ENCODE measurements around the gene SLC7A6.

The SLC7A6 gene

DNA sequence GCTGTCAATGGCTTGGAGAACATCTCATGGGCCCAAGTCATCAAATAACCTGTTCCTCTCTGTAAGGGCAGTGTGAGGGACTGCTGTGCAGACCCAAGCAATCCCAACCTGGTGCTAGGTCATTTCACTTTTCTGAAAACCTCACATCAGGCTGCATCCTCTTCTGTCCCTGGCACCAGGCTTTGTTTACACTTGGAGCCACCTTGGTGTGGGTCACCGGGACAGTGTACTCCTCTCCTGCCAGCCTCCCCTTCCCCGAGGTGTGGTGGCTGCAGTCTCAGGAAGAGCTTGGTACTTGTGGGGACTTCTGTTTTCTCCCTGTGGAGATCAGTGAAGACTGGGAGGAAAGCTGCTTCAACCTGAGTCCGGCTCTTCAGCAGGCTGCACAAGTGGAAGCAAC is 34.0 kb downstream of the SLC7A6 start:
- no peak overlapping the region for H3K4me3 Mint-ChIP-seq
- peaks cover 86% of the 10 kb centered on the region for H3K36me3 Mint-ChIP-seq (ENCODE audit: insufficient read depth)
- ATAC-seq (replicated peaks) = no peak
- no peaks in the 10 kb centered on the region for H3K27me3 Mint-ChIP-seq
- H3K27ac Mint-ChIP-seq = peak overlapping the region in 1 of 2 donors; percentile 68
- no peaks in the 10 kb centered on the region for H3K9me3 Mint-ChIP-seq
- H3K4me1 Mint-ChIP-seq (ENCODE audit: low read depth in 2 of 2) = peaks cover 10 to 12% of the 10 kb centered on the region in 2 donors
- DNase-seq = no peak

- no peak for ATAC-seq (replicated peaks)
- H3K9me3 Mint-ChIP-seq = no peaks in the 10 kb centered on the region
- H3K36me3 Mint-ChIP-seq (ENCODE audit: insufficient read depth) = peaks cover 86% of the 10 kb centered on the region
- peaks cover 6 to 9% of the 10 kb centered on the region in 2 donors for H3K4me1 Mint-ChIP-seq (ENCODE audit: low read depth in 2 of 2)
- peak overlapping the region; percentile 25 to 68 for H3K27ac Mint-ChIP-seq
- DNase-seq = no peak
- no peaks in the 10 kb centered on the region for H3K27me3 Mint-ChIP-seq
- no peak overlapping the region for H3K4me3 Mint-ChIP-seq
Measured at GRCh38 chr16:68298907-68299561, 34.7 kb downstream of the SLC7A6 start.

- H3K9me3 Mint-ChIP-seq = no peaks in the 10 kb centered on the region
- H3K27ac Mint-ChIP-seq = peak overlapping the region; percentile 25 to 54
Measured at GRCh38 chr16:68299571-68300453, 35.5 kb downstream of the SLC7A6 start.

GRCh38 chr16:68300734-68301459 is 36.6 kb downstream of the SLC7A6 start:
- DNase-seq = no peak
- Mint-ChIP-seq H3K4me3 (no peak overlapping the region), H3K27me3 (no peaks in the 10 kb centered on the region), H3K9me3 (no peaks in the 10 kb centered on the region), H3K36me3 (ENCODE audit: insufficient read depth) (peaks cover 80% of the 10 kb centered on the region), H3K4me1 (ENCODE audit: low read depth in 2 of 2) (peaks cover 3 to 12% of the 10 kb centered on the region in 2 donors), H3K27ac (peak overlapping the region; percentile 19 to 54)
- no peak for ATAC-seq (replicated peaks)

More at GRCh38 chr16:68299571-68300453, 35.5 kb downstream of the SLC7A6 start:
- DNase-seq = no peak
- no peak overlapping the region for H3K4me3 Mint-ChIP-seq
- H3K36me3 Mint-ChIP-seq (ENCODE audit: insufficient read depth) = peaks cover 87% of the 10 kb centered on the region
- H3K4me1 Mint-ChIP-seq (ENCODE audit: low read depth in 2 of 2) = peaks cover 1 to 5% of the 10 kb centered on the region in 2 donors
- no peak for ATAC-seq (replicated peaks)
- no peaks in the 10 kb centered on the region for H3K27me3 Mint-ChIP-seq

DNA sequence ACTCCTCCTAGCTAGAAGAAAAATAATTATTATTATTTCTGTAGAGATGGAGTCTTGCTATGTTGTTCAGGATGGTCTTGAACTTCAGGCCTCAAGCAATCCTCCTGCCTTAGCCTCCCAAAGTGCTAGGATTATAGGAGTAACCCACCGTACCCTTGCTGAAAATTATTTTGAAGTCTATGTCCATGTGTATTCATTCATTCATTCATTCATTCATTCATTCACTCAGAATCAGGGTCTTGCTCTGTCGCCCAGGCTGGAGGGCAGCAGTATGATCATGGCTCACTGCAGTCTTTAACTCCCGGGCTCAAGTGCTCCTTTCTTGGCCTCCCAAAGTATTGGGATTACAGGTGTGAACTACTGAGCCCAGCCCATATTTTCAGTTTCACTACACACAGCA is 42.3 kb downstream of the SLC7A6 start:
- H3K27me3 Mint-ChIP-seq = no peaks in the 10 kb centered on the region
- no peaks in the 10 kb centered on the region for H3K9me3 Mint-ChIP-seq
- H3K4me3 Mint-ChIP-seq = no peak overlapping the region
- H3K4me1 Mint-ChIP-seq (ENCODE audit: low read depth in 2 of 2) = peaks cover 22 to 30% of the 10 kb centered on the region in 2 donors
- peaks cover 71% of the 10 kb centered on the region for H3K36me3 Mint-ChIP-seq (ENCODE audit: insufficient read depth)
- ATAC-seq (replicated peaks) (no peak), DNase-seq (no peak)
- no peak overlapping the region for H3K27ac Mint-ChIP-seq

DNA sequence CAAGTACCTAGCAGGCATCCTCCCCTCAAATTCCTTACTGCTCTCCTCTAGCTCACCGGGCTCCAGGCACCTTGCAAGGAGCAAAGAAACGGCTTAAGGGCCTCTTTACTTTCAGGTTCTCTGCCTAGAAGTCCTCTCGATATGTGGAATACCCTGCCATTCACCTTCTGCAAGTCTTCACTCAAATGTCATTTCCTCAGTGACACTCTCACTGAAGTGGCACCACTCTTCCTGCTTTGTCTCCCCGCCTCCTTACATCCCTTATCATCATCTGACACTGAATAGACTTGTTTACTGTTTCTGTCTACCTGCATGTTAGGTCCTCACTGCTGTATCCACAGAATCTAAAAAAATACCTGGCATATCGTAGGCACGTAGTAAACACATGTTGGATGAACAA is 45.5 kb downstream of the SLC7A6 start:
- ATAC-seq (replicated peaks) = no peak
- H3K27me3 Mint-ChIP-seq = no peaks in the 10 kb centered on the region
- DNase-seq = no peak
- H3K4me1 Mint-ChIP-seq (ENCODE audit: low read depth in 2 of 2) = peaks cover 37 to 45% of the 10 kb centered on the region in 2 donors
- peaks cover 44% of the 10 kb centered on the region for H3K36me3 Mint-ChIP-seq (ENCODE audit: insufficient read depth)
- peak overlapping the region; percentile 96 to 97 for H3K27ac Mint-ChIP-seq
- no peaks in the 10 kb centered on the region for H3K9me3 Mint-ChIP-seq
- H3K4me3 Mint-ChIP-seq = peak overlapping the region; percentile 95 to 96

GRCh38 chr16:68310437-68310773 is 46.1 kb downstream of the SLC7A6 start:
- H3K27ac Mint-ChIP-seq = peak overlapping the region; percentile 96 to 97
- H3K36me3 Mint-ChIP-seq (ENCODE audit: insufficient read depth) = peaks cover 46% of the 10 kb centered on the region
- H3K4me1 Mint-ChIP-seq (ENCODE audit: low read depth in 2 of 2) = peaks cover 35 to 42% of the 10 kb centered on the region in 2 donors
- ATAC-seq (replicated peaks) (no peak), DNase-seq (no peak)
- H3K27me3 Mint-ChIP-seq = no peaks in the 10 kb centered on the region
- H3K9me3 Mint-ChIP-seq = no peaks in the 10 kb centered on the region
- H3K4me3 Mint-ChIP-seq = peak overlapping the region; percentile 95 to 96

GRCh38 chr16:68310774-68311511 is 46.6 kb downstream of the SLC7A6 start, which contains the start of the genes PRMT7 and SLC7A6OS:
Gene PRMT7 (plus strand): TSS chr16:68311019. CDS start chr16:68315980, 4,961 bp downstream.
Gene SLC7A6OS (minus strand): TSS chr16:68310946. CDS start chr16:68310926, 20 bp downstream.
- peaks cover 48% of the 10 kb centered on the region for H3K36me3 Mint-ChIP-seq (ENCODE audit: insufficient read depth)
- no peaks in the 10 kb centered on the region for H3K9me3 Mint-ChIP-seq
- DNase-seq (peak; percentile 86 to 89 (median 87)), ATAC-seq (replicated peaks) (peak; percentile 92)
- H3K27me3 Mint-ChIP-seq = no peaks in the 10 kb centered on the region
- peaks cover 34 to 41% of the 10 kb centered on the region in 2 donors for H3K4me1 Mint-ChIP-seq (ENCODE audit: low read depth in 2 of 2)
- peak within 1 kb of the TSS; percentile 95 to 96 for H3K4me3 Mint-ChIP-seq
- peak within 1 kb of the TSS; percentile 96 to 97 for H3K27ac Mint-ChIP-seq

GRCh38 chr16:68313116-68313515 is 48.8 kb downstream of the SLC7A6 start:
- H3K4me3 Mint-ChIP-seq = no peak overlapping the region
- DNase-seq (no peak), ATAC-seq (replicated peaks) (no peak)
- no peaks in the 10 kb centered on the region for H3K9me3 Mint-ChIP-seq
- H3K27ac Mint-ChIP-seq = peak overlapping the region in 1 of 2 donors; percentile 5
- H3K4me1 Mint-ChIP-seq (ENCODE audit: low read depth in 2 of 2) = peaks cover 34 to 42% of the 10 kb centered on the region in 2 donors
- no peaks in the 10 kb centered on the region for H3K27me3 Mint-ChIP-seq
- peaks cover 44% of the 10 kb centered on the region for H3K36me3 Mint-ChIP-seq (ENCODE audit: insufficient read depth)

DNA sequence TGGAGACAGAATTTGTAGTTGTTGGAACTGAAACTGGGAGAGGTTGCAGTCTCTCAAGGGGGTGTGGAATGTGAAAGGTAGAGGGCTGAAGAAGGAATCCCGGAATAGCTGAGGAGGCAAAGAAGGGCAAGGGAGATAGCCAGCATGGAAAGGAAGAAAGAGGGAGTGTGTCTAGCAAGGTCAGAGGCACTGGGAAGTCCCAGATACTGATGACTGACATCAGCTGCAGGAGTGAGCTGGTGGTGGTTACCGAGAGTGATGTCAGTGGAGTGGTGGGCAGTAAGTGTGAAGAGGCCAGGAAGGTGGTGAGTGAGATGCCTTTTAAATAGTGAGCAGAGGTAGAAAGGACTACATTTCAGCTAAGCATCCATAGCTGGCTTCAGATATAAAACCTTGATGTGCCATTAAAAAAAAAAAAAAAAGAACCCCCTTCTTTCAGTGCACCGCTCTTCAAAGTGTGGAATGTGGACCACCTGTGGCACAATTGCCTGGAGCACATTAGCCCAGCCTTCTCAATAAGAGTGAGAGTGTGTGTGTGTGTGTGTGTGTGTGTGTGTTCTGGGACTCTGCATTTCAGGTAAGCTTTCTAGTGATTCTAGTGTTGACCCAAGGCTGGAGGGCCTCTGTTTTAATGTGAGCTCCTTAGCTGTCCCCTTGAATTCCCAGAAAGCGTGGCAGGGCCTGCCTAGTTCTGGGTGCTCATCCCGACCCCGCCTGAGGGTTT is 55.0 kb downstream of the SLC7A6 start:
- Mint-ChIP-seq H3K36me3 (ENCODE audit: insufficient read depth) (peaks cover 35% of the 10 kb centered on the region), H3K27me3 (no peaks in the 10 kb centered on the region), H3K4me3 (no peak overlapping the region), H3K4me1 (ENCODE audit: low read depth in 2 of 2) (peaks cover 14 to 17% of the 10 kb centered on the region in 2 donors), H3K9me3 (no peaks in the 10 kb centered on the region), H3K27ac (peak overlapping the region; percentile 29 to 74)
- ATAC-seq (replicated peaks) (peak; percentile 73), DNase-seq (no peak)

- no peak overlapping the region for H3K4me3 Mint-ChIP-seq
- no peaks in the 10 kb centered on the region for H3K27me3 Mint-ChIP-seq
- peak overlapping the region in 1 of 2 donors; percentile 26 for H3K27ac Mint-ChIP-seq
- peaks cover 5 to 7% of the 10 kb centered on the region in 2 donors for H3K4me1 Mint-ChIP-seq (ENCODE audit: low read depth in 2 of 2)
- H3K9me3 Mint-ChIP-seq = no peaks in the 10 kb centered on the region
- peaks cover 12% of the 10 kb centered on the region for H3K36me3 Mint-ChIP-seq (ENCODE audit: insufficient read depth)
- no peak for ATAC-seq (replicated peaks)
- no peak for DNase-seq
Measured at GRCh38 chr16:68324336-68324735, 60.0 kb downstream of the SLC7A6 start.

GRCh38 chr16:68324780-68325357 is 60.5 kb downstream of the SLC7A6 start:
- ATAC-seq (replicated peaks) = no peak
- DNase-seq = no peak
- H3K27me3 Mint-ChIP-seq = no peaks in the 10 kb centered on the region
- H3K4me3 Mint-ChIP-seq = no peak overlapping the region
- H3K9me3 Mint-ChIP-seq = no peaks in the 10 kb centered on the region
- peaks cover 12% of the 10 kb centered on the region for H3K36me3 Mint-ChIP-seq (ENCODE audit: insufficient read depth)
- peak overlapping the region in 1 of 2 donors; percentile 26 for H3K27ac Mint-ChIP-seq
- H3K4me1 Mint-ChIP-seq (ENCODE audit: low read depth in 2 of 2) = peaks cover 5 to 7% of the 10 kb centered on the region in 2 donors

Measured in effector memory CD8-positive, alpha-beta T cell (primary cell).